Epithelial cell of prostate (primary cell): ENCODE measurements around the gene LIG4.

Experiments
- DNase-seq: peaks from one replicate; pipeline ENCODE4 v3.0.0-alpha.2; 2011; ENCODE audit warnings: low read depth, low spot score
- H3K27ac ChIP-seq: fragments of 450-650 bp; 2 replicates; pipeline ENCODE4 v1.5.1; 2017; ENCODE audit warnings: mild to moderate bottlenecking

Gene LIG4

GRCh38 chr13:108195146-108195545 lies 20.2 kb downstream of the LIG4 start:
- no peak for DNase-seq
- H3K27ac ChIP-seq = peak overlapping the region; percentile 87

- H3K27ac ChIP-seq = peak overlapping the region; percentile 87
- no peak for DNase-seq
These were observed 20.9 kb downstream of the LIG4 start for GRCh38 chr13:108194435-108194936.

- H3K27ac ChIP-seq = peak overlapping the region; percentile 87
- no peak for DNase-seq
These were observed 21.5 kb downstream of the LIG4 start for GRCh38 chr13:108193806-108194205.

- H3K27ac ChIP-seq = no peak overlapping the region
- no peak for DNase-seq
These were observed 24.4 kb downstream of the LIG4 start for GRCh38 chr13:108190897-108191296.

GRCh38 chr13:108188260-108188659 lies 27.1 kb downstream of the LIG4 start:
- no peak overlapping the region for H3K27ac ChIP-seq
- no peak for DNase-seq

- DNase-seq = no peak
- no peak overlapping the region for H3K27ac ChIP-seq
These were observed 30.1 kb downstream of the LIG4 start for GRCh38 chr13:108185223-108185622.

- DNase-seq = no peak
- H3K27ac ChIP-seq = no peak overlapping the region
These were observed 32.7 kb downstream of the LIG4 start for GRCh38 chr13:108182652-108183051.

GRCh38 chr13:108178078-108178477 lies 37.3 kb downstream of the LIG4 start:
- no peak overlapping the region for H3K27ac ChIP-seq
- DNase-seq = no peak

- DNase-seq = no peak
- H3K27ac ChIP-seq = no peak overlapping the region
These were observed 38.6 kb downstream of the LIG4 start for GRCh38 chr13:108176685-108177274.

GRCh38 chr13:108168929-108169328 lies 46.4 kb downstream of the LIG4 start:
- no peak overlapping the region for H3K27ac ChIP-seq
- no peak for DNase-seq

GRCh38 chr13:108166078-108166477 lies 49.3 kb downstream of the LIG4 start:
- H3K27ac ChIP-seq = no peak overlapping the region
- no peak for DNase-seq

GRCh38 chr13:108158746-108159145 lies 56.6 kb downstream of the LIG4 start:
- no peak overlapping the region for H3K27ac ChIP-seq
- no peak for DNase-seq
